Natural killer cell (primary cell): ENCODE data around the gene TOP3B. TPM values are rescaled to one million over a fixed set of nuclear protein-coding genes. Genes with fewer than 3 reads are reported as not detected.
"Not testable (repeated sequence)": the region's sequence is repeated elsewhere in the genome, so short reads cannot be mapped to it uniquely, and the experiment has no call there.

ENCODE experiments used
- ATAC-seq, 3 donors: fragments of 150-1000 bp in 2 of 3; fragments of 200-7000 bp in 1 of 3; cut with Tn5 transposase; 1 replicate in 1 of 3; 2 replicates in 2 of 3; pipeline ENCODE4 v1.10.0; 2021; ENCODE audit warnings: mild to moderate bottlenecking in 2 of 3, moderate library complexity in 2 of 3
- DNase-seq, 2 donors: peaks; one replicate each; pipeline versions ENCODE4 v3.0.0 to v3.0.0-alpha.2; 2013 to 2021; ENCODE audit warnings: mixed read lengths in 1 of 2
- H3K27ac ChIP-seq: one replicate; pipeline ENCODE4 v1.5.1; 2013; ENCODE audit warnings: mild to moderate bottlenecking, low read length
- H3K27me3 ChIP-seq: one replicate; pipeline ENCODE4 v1.6.1; 2013; ENCODE audit warnings: low read length; ENCODE audit not compliant: control insufficient read depth, insufficient read depth
- H3K36me3 ChIP-seq: one replicate; pipeline ENCODE4 v1.6.1; 2013; ENCODE audit warnings: low read length; ENCODE audit not compliant: control insufficient read depth, insufficient read depth
- H3K4me1 ChIP-seq: one replicate; pipeline ENCODE4 v1.6.1; 2013; ENCODE audit warnings: low read length; ENCODE audit not compliant: control insufficient read depth, insufficient read depth
- H3K4me3 ChIP-seq: one replicate; pipeline ENCODE4 v1.5.1; 2013; ENCODE audit warnings: low read length
- H3K9me3 ChIP-seq: one replicate; pipeline ENCODE4 v1.6.1; 2013; ENCODE audit warnings: low read length; ENCODE audit not compliant: control insufficient read depth, insufficient read depth
- H3K27ac Mint-ChIP-seq, 2 donors: one replicate each; pipeline ENCODE4 v1.8.0; 2022; ENCODE audit warnings: mild to moderate bottlenecking in 2 of 2, mixed read lengths in 2 of 2, moderate library complexity in 1 of 2
- H3K27me3 Mint-ChIP-seq, 2 donors: one replicate each; pipeline ENCODE4 v1.8.0; 2022; ENCODE audit warnings: low read depth in 2 of 2, mixed read lengths in 2 of 2
- H3K36me3 Mint-ChIP-seq: one replicate; pipeline ENCODE4 v1.8.0; 2022; ENCODE audit warnings: mixed read lengths
- H3K4me1 Mint-ChIP-seq, 2 donors: one replicate each; pipeline ENCODE4 v1.8.0; 2022; ENCODE audit warnings: mixed read lengths in 2 of 2
- H3K4me3 Mint-ChIP-seq: one replicate; pipeline ENCODE4 v1.8.0; 2022; ENCODE audit warnings: mild to moderate bottlenecking, moderate library complexity, mixed read lengths
- H3K9me3 Mint-ChIP-seq, 2 donors: one replicate each; pipeline ENCODE4 v1.8.0; 2022; ENCODE audit warnings: mixed read lengths in 2 of 2
- WGBS: methylation state at CpG from one replicate; pipeline ENCODE4 v1.1.7; 2013; ENCODE audit warnings: missing lambda C conversion rate; ENCODE audit not compliant: insufficient coverage; 5-methylcytosine and 5-hydroxymethylcytosine counted together
- intact Hi-C: fragments of 100-400 bp; cut with micrococcal nuclease; formaldehyde crosslinking; loops from one replicate; pipeline ENCODE4 v1.14.2; 2022
- total RNA-seq, 4 donors: library from RNA; stranded (reverse); fragments of 120-200 nt in 1 of 4; gene quantifications; one replicate each; pipeline versions ENCODE4 v1.2.3 to v1.2.4, GENCODE V29; 2013 to 2022
- TF ChIP-seq, protein P1 (sequence below): fragments of 200-600 bp; IDR thresholded peaks from one replicate; pipeline ENCODE4 v1.8.0; 2022; ENCODE audit warnings: antibody characterized with exemption

TOP3B gene
- total RNA-seq, 3 donors from 2014 or later (not counting 1 experiment from before 2014, with no cell fraction given), result 45.8 to 66.0 (median 62.7) TPM

DNA sequence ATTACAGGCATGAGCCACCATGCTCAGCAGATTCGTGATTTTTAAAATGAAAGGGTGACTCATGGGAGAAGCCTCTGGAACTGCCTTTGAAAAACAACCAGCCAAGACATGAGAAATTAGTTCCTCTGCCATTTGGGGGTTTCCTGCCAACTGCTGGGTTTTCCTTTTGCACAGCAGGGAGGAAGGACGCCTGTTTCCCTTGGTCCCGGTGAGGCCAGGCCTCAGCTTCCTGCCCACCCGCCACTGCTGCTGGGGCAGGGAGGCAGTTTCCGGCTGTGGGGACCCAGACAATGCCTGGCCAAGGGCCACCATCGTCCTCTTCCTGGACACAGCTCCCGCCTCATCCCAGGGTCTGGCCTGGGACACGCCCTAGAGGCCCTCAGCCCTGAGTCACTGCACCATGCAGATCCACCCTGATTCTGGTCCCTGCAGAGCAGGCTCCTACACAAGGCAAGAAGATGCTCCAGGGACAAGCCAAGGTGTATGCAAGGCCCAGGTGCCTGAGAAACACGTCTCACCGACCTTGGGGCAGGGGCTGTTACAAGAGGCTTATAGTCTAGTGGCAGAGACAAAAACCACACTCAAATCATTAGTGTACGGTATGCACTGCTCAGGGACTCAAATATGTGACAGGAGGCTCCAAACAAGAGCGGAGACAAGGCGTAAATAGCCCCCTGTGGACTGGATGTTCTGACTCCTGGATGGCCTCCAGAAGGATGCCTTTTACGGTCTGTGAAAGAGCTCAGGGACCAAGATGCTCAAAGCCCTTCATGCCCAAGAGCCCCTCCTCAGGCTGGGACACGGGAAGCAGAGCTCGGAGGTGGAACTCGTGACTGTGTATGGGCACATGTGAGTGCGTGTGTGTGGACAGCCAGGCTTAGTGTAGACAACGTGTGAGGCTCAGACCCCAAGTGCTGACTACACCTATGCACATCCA is 39.9 kb downstream of the TOP3B start:
- Mint-ChIP-seq H3K4me1 (peaks cover 19 to 43% of the 10 kb centered on the region in 2 donors), H3K27me3 (no peaks in the 10 kb centered on the region), H3K9me3 (no peaks in the 10 kb centered on the region), H3K27ac (peak overlapping the region in 1 of 2 donors; percentile 59), H3K36me3 (no peaks in the 10 kb centered on the region), H3K4me3 (no peak overlapping the region)
- no peaks in the 10 kb centered on the region for H3K27me3 ChIP-seq
- no peaks in the 10 kb centered on the region for H3K9me3 ChIP-seq
- WGBS, result 55% methylated on average over 19 of the region's 19 CpGs
- peaks cover 50% of the 10 kb centered on the region for H3K4me1 ChIP-seq
- no peak for ATAC-seq
- H3K27ac ChIP-seq, result peak overlapping the region; percentile 36
- no peak overlapping the region for H3K4me3 ChIP-seq
- TF ChIP-seq, protein P1, sequence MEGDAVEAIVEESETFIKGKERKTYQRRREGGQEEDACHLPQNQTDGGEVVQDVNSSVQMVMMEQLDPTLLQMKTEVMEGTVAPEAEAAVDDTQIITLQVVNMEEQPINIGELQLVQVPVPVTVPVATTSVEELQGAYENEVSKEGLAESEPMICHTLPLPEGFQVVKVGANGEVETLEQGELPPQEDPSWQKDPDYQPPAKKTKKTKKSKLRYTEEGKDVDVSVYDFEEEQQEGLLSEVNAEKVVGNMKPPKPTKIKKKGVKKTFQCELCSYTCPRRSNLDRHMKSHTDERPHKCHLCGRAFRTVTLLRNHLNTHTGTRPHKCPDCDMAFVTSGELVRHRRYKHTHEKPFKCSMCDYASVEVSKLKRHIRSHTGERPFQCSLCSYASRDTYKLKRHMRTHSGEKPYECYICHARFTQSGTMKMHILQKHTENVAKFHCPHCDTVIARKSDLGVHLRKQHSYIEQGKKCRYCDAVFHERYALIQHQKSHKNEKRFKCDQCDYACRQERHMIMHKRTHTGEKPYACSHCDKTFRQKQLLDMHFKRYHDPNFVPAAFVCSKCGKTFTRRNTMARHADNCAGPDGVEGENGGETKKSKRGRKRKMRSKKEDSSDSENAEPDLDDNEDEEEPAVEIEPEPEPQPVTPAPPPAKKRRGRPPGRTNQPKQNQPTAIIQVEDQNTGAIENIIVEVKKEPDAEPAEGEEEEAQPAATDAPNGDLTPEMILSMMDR, result no peak
- DNase-seq, result peak in 1 of 2 donors; percentile 19
- H3K36me3 ChIP-seq, result peaks cover 13% of the 10 kb centered on the region
- intact Hi-C loops, result no loop called here

DNA sequence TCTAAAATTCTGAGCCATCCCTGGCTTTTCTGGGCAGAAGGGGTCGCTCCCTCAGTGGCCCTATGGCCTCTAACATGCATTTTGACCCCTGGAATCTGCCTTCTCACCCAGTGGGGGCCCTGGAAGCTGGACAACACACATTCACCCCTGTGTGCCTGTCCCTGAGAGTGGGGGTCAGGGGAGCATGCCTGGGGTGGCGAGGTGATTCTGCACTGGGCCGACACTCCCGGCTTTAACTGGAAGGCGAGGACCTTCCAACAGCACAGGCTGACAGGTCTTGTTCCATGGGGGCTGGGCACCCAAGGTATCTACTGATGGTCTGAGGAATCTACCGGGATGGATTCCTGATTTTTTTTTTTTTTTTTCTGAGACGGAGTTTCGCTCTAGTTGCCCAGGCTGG is 40.7 kb downstream of the TOP3B start:
- H3K4me3 ChIP-seq, result no peak overlapping the region
- TF ChIP-seq, protein P1, result no peak
- no peak for DNase-seq
- peak overlapping the region; percentile 36 for H3K27ac ChIP-seq
- Mint-ChIP-seq H3K36me3 (no peaks in the 10 kb centered on the region), H3K27ac (no peak overlapping the region), H3K9me3 (no peaks in the 10 kb centered on the region), H3K27me3 (no peaks in the 10 kb centered on the region), H3K4me3 (no peak overlapping the region), H3K4me1 (peaks cover 22 to 47% of the 10 kb centered on the region in 2 donors)
- WGBS, result 89% methylated on average over 8 of the region's 8 CpGs
- peaks cover 13% of the 10 kb centered on the region for H3K36me3 ChIP-seq
- no peak for ATAC-seq
- no peaks in the 10 kb centered on the region for H3K27me3 ChIP-seq
- H3K9me3 ChIP-seq, result no peaks in the 10 kb centered on the region
- intact Hi-C loops, result no loop called here
- peaks cover 57% of the 10 kb centered on the region for H3K4me1 ChIP-seq

DNA sequence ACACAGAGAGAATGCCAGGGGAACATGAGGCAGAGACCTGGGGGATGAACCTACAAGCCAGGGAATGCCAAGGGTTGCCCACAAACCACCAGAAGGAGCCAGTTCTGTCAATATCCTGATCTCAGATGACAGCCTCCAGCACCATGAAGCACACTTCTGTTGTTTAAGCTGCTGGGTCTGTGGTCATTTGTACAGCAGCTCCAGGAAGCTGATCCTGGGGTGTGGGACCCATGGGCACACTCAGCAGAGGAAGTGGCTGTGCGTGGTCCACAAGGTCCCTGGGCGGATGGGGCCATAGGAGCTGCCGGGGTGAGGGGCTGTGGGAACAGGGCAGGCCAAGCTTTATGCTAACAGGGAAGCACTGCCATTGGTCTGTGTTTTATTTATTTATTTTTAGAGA is 42.1 kb downstream of the TOP3B start:
- whole genome bisulfite sequencing, result 60% methylated on average over 3 of the region's 3 CpGs
- H3K4me1 ChIP-seq, result peaks cover 63% of the 10 kb centered on the region
- H3K27ac ChIP-seq, result no peak overlapping the region
- Mint-ChIP-seq H3K36me3 (no peaks in the 10 kb centered on the region), H3K4me3 (no peak overlapping the region), H3K9me3 (no peaks in the 10 kb centered on the region), H3K4me1 (peaks cover 22 to 42% of the 10 kb centered on the region in 2 donors), H3K27me3 (no peaks in the 10 kb centered on the region), H3K27ac (peak overlapping the region in 1 of 2 donors; percentile 92)
- H3K36me3 ChIP-seq, result peaks cover 9% of the 10 kb centered on the region
- no peak for ATAC-seq
- intact Hi-C loops, result no loop called here
- TF ChIP-seq, protein P1, result no peak
- H3K9me3 ChIP-seq, result no peaks in the 10 kb centered on the region
- DNase-seq, result no peak
- H3K4me3 ChIP-seq, result no peak overlapping the region
- H3K27me3 ChIP-seq, result no peaks in the 10 kb centered on the region

DNA sequence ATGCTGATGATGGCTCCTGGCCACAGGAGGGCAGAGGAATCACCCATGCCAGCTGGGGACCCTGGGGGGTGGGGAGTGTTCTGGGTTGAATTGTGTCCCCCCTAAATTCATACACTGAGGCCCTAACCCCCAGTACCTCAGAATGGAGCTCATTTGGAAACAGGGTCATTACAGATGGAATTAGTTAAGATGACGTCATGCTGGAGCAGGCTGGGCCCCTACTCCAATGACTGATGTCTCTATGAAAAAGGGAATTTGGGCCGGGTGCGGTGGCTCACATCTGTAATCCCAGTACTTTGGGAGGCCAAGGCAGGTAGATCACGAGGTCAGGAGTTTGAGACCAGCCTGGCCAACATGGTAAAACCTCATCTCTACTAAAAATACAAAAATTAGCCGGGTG is 42.7 kb downstream of the TOP3B start:
- not testable (repeated sequence) for DNase-seq, H3K36me3 ChIP-seq, H3K9me3 ChIP-seq, ATAC-seq, H3K4me3 Mint-ChIP-seq, H3K9me3 Mint-ChIP-seq, H3K27me3 ChIP-seq, H3K36me3 Mint-ChIP-seq, H3K27me3 Mint-ChIP-seq, H3K4me3 ChIP-seq
- Histone ChIP-seq H3K4me1 (peaks cover 63% of the 10 kb centered on the region), H3K27ac (peak overlapping the region; percentile 55)
- 89% methylated on average over 4 of the region's 5 CpGs for WGBS
- H3K4me1 Mint-ChIP-seq, result peaks cover 22 to 42% of the 10 kb centered on the region in 2 donors
- H3K27ac Mint-ChIP-seq, result peak overlapping the region in 1 of 2 donors; percentile 92
- intact Hi-C loops, result loop anchor here (2.0 kb wide), 1 partner anchor 13 kb away; the partner anchor contains the start of gene PPM1F
